Mucosa of gallbladder (tissue), 1 donor: ENCODE measurements around the gene ITGAV. TPM values are rescaled to one million over a fixed set of nuclear protein-coding genes. Genes with fewer than 3 reads are reported as not detected.

ENCODE experiments used
- DNase-seq: peaks from one replicate; pipeline ENCODE4 v3.0.0-alpha.2; 2020; ENCODE audit warnings: low spot score
- total RNA-seq: library from RNA; stranded (reverse); gene quantifications from one replicate; pipeline ENCODE4 v1.2.1, GENCODE V29; 2021
- donor health status: DM: no; HTN: no; CAD: no.

Gene ITGAV
- total RNA-seq, 1 donor from 2014 or later: 71.9 TPM

- DNase-seq: no peak
These were observed 79.3 kb downstream of the ITGAV start for GRCh38 chr2:186669146-186669545.

DNA sequence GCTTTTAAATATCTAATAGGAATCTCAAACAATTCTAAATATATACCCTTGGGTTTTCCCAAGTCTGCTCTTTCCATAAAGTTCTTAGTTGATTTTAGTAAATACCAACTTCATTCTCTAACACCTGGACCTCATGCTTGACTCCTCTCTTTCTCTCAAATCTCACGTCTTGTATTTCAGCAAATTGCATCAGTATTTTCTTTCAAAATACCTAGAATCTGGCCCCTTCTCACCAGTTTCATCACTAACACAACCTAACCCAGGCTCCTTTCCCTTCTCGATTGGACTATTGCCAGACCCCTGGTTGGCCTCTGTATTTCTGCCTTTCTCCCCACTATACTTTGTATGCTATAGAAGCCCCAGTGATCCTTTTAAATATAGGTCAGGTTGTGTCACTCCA is 81.0 kb downstream of the ITGAV start:
- DNase-seq: no peak

DNA sequence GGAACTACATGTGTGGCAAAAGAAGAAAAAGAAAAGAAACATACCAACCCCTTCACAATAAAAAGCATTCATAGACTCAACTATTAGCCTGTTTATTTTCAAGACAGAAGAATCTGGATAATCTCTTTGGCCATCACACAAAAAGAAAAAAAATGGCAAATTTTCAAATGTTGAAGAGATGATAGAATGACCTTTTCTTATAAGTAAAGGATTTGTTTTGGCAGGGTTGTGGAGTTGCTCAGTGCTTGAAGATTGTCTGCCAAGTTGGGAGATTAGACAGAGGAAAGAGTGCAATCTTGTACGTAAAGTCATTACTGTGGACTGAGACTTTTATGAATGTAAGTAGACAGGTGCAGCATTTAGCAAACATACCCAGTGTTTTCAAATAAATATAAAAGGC is 85.5 kb downstream of the ITGAV start:
- no peak for DNase-seq

DNA sequence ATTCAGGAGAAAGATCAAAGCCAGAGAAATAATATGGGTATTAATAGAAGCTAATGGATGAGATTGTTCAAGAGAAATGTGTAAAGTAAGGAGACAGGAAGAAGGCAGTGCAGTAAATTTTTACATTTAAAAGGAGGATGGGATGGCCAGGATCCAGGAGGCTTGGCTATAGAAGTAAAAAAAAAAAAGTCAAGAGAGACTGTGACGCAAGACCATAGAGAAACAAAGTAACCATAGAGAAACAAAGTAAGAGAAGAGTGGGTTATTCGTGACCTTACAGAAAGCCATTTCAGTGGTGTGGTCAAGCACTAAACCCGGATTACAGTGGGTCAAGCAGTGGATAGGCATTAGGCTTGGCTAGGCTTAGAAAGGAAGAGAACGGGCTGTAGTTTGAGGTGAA is 93.5 kb downstream of the ITGAV start:
- DNase-seq: no peak

GRCh38 chr2:186687807-186688211 is 98.0 kb downstream of the ITGAV start:
- DNase-seq: no peak

DNA sequence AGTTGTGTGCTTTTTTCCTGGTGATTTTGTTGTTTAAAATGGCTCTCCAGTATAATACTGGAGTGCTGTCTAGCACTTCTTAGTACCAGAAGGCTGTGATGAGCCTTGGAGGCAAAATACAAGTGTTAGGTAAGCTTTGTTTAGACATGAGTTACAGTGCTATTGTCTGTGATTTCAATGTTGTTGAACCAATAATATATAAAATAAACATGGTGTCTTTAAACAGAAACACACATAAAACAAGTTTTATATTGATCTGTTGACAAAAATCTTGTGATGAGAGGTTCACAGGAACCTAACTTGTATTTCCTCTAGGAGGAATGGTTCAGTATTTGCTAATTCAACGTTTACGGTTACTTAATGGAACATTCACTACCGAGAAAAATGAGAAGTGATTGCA is 99.0 kb downstream of the ITGAV start:
- no peak for DNase-seq

DNA sequence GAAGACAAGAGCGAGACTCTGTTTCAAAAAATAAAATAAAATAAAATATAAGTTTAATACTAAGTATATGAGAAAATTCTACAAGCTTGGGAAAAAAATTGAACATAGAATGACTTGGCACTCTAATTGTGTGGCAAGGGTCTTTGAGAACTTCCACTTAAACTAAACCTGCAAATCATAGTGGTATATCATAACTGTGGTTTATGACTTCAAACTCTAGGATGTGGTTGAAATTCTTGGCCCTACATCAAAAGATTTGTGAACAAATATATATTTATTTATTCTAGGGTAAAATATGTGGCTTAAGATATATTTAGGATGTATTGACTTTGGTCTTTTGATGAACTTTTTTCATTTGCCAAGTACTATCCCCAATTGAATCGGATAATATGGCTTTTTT is 100.9 kb downstream of the ITGAV start:
- no peak for DNase-seq

DNA sequence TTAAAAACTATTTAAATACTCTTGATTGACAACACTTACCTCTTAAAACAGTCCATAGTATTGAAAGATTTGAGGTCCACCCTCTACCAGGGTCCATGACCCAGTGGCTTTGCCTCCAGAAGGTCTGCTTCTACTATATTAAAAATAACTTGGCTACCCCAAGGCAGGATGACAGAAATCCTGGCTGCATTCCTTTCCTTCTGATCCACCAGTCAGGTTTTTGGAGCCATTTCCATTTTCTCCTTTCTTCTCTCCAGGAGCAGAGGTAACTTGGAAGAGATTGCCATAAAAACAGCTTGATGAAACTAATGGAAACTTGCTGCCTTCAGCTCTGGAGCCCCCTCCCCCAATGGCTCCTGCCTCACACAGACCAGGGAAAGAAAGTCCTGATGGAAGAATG is 101.4 kb downstream of the ITGAV start:
- DNase-seq: no peak

- DNase-seq: no peak
These were observed 102.0 kb downstream of the ITGAV start for GRCh38 chr2:186691900-186692299.

DNA sequence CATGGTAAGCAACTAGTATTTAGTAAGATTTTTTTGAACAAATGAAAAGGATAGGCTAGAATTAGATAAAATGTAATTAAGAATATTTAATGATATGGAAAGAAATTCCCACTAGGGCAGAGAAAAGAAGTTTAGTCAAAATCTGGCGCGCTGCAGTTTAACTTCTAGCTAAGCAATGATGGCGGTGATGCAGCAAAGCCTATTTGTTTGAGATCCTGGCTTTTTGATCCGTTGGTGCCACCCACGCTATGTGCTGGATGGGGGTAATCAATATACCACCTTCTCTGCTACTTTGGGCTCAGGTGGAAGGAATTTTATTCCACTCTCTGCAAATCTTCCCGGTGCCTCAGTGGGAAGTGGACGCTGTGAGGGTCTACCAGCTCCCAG is 103.6 kb downstream of the ITGAV start:
- DNase-seq: no peak

GRCh38 chr2:186695081-186695756 is 105.4 kb downstream of the ITGAV start:
- DNase-seq: no peak

DNA sequence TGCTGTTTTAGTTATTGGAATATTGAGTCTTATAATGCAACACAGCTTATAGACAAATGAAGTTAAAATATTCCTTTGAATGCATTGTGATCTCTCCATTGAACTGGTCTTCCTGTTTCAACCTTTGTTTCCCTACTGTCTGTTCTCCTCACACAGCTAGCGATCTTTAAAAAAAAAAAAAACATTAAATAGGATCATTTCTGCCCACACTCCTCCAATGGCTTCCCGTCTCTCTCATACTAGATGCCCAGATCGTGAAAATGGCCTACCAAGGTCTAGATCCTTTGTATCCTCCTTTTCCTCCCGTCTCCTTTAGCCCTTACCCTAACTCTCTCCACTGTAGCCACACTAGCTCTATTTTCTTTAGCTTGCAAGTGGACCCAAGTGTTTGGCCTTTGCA is 106.4 kb downstream of the ITGAV start:
- DNase-seq: no peak

- no peak for DNase-seq
These were observed 106.9 kb downstream of the ITGAV start for GRCh38 chr2:186696804-186697203.

- no peak for DNase-seq
These were observed 107.7 kb downstream of the ITGAV start for GRCh38 chr2:186697536-186697935.

DNA sequence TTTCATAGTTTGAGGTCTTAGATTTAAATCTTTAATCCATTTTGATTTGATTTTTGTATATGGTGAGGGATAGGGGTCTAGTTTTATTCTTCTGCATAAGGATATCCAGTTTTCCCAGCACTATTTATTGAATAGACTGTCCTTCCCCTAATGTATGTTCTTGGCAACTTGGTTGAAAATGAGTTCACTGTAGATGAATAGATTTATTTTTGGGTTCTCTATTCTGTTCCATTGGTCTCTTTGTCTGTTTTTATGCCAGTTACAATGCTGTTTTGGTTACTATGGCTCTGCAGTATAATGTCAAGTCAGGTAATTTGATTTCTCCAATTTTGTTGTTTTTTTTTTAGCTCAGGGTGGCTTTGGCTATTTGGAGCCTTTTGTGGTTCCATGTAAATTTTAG is 109.9 kb downstream of the ITGAV start:
- DNase-seq: no peak

GRCh38 chr2:186702006-186702405 is 112.2 kb downstream of the ITGAV start:
- DNase-seq: no peak

- DNase-seq: no peak
These were observed 112.6 kb downstream of the ITGAV start for GRCh38 chr2:186702501-186702900.

DNA sequence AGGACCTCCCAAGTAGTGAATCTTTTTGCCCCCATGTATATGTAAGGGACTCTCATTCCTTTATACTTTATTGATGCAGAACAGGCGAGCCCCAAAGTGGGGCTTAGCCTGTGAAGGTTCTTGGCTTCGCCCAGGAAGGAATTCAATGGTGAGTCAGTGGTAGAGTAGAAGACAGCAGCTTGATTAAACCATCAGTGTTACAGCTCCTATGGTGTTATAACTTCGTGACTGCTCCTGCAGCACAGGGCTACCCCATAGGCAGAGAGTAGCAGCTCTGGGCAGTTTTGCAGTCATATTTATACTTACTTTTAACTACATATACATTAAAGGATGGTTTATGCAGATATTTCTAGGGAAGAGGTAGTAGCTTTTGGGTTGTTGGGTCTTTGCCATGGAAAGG is 115.0 kb downstream of the ITGAV start:
- DNase-seq: no peak

- DNase-seq: no peak
These were observed 119.9 kb downstream of the ITGAV start for GRCh38 chr2:186709529-186710450.

DNA sequence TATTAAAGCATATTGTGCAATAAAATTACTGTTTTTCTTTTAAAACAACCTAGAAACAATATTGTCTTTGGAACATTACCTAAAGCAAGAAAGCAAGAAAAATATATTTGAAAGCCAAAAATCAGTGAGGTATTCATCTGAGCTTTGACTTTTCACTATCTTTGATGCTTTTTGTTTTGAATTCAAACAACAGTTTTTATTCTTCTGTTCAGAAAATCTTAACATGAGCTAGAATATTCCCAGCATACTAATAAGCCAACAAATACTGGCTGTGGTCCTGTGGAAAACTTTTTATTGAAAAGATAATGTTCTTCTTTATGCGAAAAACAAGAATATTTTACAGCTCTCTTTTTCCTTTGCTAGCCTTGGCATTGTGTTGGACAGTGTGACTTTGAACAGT is 123.8 kb downstream of the ITGAV start:
- no peak for DNase-seq

- no peak for DNase-seq
These were observed 124.8 kb downstream of the ITGAV start for GRCh38 chr2:186714611-186715010.

DNA sequence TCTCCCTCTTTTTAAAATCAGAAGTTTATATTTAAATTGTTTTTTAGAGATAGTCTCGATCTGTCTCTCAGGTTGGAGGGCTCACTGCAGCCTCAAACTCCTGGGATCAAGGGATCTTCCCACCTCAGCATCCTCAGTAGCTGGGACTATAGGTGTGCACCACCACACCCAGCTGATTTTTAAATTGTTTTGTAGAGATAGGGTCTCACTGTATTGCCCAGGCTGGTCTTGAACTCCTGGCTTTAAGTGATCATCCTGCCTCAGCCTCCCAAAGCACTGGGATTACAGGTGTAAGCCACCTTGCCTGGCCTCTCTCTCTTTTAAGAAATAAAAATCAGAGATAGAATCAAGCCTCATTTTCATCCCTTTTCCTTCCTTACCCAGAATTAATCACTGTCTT is 126.1 kb downstream of the ITGAV start:
- DNase-seq: no peak

GRCh38 chr2:186716899-186717298 is 127.0 kb downstream of the ITGAV start:
- DNase-seq: no peak
